ENCODE results near the gene USP4.
"Not testable (repeated sequence)": the region's sequence is repeated elsewhere in the genome, so short reads cannot be mapped to it uniquely, and the experiment has no call there.

USP4 gene

DNA sequence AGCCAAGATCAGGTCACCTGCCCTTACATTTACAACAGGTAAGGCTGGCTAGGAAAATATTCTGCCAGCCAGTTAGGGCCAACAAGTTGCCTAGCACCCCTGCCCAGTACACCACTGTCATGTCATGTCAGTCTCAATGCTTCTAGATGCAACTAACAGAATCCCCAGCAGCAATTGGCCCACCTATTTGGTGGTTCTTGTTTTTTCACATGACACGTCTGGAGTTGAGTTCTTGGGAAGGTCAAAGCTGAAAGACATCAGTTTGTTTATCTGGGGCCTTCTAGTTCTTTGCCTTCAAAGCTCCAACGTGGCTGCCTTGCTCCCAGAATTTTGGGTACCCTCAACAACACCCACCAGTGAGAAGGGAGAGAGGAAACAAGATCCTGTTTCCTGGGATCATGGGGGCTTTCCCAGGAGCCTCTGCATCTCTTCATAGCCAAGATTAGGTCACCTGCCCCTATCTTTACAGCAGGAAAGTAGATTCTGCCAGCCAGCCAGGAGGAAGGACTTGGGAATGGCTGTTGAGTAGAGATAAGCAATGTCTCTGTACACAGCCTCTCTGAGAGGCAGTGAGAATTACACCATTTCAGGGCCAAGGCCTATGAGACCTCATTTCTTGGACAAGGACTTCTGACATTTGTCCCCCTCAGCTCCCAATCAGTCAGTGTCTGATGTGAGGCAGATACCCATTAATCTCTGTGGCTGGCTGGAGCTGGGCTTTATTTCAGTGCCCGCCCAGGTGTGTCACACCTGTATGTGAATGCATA, 9.7 kb upstream of the USP4 start:
- no peak for DNase-seq

DNA sequence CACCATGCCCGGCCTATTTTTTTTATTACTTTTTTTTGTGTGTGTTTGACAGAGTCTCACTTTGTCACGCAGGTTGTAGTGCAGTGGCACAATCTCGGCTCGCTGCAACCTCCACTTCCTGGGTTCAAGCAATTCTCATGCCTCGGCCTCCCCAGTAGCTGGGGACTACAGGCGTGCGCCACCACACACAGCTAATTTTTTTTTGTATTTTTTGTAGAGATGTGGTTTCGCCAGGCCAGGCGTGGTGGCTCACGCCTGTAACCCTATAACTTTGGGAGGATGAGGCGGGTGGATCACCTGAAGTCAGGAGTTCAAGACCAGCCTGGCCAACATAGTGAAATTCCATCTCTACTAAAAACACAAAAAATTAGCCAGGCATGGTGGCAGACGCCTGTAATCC, 8.5 kb upstream of the USP4 start:
- DNase-seq, result not testable (repeated sequence)

DNA sequence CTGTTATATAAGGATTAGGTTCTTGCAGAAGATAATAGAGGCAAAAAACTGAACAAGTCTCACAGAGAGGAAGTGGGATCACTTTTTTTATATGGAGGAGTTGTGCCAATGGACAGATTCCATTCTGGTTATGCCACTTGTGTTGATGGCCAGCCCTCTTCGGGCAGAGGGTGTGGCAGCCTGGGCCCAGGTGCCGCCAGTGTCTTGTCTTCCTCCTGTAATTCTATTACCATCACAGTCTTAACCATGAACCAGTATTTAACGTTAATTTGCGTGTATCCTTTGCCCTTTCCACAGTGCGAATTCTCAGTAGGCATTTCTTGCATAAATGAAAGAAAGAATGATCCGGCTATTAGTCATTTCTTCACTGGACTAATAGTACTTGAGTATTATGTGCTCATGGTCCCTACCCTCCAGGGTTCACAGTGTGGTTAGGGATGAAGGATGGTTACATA, 7.0 kb upstream of the USP4 start:
- peak; percentile 68 for DNase-seq

DNA sequence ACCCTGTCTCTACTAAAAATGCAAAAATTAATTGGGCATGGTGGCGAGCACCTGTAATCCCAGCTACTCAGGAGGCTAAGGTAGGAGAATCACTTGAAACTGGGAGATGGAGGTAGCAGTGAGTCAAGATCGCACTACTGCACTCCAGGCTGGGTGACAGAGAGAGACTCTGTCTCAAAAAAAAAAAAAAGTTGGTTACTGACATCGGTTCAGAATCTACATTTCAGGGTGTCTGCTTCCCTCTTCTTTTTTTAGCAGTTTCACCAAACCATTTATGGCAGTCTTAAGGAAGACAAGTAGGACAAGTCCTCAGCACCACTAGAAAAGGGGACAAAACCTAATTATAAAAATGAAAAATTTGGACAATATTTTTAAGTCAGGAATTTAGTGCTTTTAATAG, 3.3 kb upstream of the USP4 start:
- DNase-seq, result no peak

DNA sequence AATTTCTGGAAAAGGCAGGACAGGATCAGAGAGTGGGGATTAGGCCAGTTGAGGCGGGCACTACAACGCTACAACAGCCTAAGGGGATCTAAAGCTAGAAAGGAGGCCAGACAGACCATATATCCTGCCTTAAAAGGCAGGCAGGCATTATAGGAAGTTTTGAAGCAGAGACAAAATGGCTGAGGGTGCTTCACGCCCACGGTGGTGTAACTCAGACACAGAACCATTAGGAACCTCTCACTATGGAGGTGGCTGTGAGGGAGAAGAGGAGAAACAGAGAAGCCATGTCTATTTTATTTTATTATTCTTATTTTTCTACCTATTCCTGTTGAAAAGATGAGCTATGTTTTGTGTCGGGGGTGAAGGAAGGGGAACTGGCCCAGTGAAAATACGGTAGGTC, 2.1 kb upstream of the USP4 start:
- DNase-seq, result no peak

DNA sequence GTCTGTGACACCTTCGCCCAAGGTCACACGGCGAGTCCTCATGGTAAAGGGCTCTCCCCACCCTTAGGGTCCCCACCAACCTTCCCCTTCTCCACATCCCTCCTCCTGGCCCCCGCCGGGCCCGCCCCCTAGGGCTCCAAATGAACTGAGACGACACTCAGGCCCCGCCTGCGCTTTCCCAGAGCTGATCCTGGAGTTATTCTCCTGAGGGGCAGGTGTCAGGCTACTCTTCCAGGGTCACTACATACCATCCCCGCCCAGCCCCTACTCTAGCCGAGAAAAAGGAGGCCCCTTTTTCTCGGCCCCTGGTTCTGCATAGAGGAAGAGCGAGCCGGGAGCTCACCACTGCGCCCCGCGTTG, 292 bp downstream of the USP4 start:
- DNase-seq, result no peak

DNA sequence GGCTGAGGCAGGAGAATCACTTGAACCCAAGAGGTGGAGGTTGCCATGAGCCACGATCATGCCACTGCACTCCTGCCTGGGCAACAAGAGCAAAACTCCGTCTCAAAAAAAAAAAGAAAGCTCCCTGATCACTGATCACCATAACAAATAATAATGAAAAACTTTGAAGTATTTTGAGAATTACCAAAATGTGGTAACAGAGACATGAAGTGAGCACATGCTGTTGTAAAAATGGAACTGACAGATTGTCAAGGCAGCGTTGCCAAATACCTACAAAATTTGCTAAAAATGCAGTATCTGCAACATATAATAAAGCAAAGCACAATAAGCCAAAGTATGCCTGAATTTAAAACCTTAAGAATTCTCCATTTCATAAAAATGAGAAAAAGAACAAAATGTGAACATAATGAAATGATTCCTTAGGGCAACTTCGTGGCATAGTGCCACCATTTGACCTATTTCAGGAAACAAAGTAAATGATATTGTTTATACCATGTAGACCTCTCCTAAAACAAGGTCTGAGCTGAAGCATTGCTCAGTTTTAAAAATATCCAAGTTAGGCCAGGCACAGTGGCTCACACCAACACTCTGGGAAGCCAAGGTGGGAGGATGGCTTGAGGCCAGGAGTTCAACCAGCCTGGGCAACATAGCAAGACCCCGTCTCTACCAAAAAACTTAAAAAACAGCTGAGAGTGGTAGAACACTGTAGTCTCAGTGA, 5.8 kb downstream of the USP4 start:
- no peak for DNase-seq

DNA sequence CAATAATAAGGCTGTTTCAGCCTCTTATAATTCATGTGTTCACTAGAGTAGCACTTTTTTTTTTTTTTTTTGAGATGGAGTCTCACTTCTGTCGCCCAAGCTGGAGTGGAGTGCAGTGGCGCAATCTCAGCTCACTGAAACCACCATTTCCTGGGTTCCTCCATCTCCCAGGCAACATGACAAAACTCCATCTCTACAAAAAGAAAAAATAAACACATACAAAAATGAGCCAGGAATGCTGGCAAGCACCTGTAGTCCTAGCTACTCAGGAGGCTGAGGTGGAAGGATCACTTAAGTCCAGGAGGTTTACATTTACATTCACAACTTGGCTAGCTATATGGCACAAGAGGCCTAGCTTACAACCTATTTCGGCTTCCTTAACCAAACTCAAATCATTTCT, 6.8 kb downstream of the USP4 start:
- DNase-seq, result no peak

DNA sequence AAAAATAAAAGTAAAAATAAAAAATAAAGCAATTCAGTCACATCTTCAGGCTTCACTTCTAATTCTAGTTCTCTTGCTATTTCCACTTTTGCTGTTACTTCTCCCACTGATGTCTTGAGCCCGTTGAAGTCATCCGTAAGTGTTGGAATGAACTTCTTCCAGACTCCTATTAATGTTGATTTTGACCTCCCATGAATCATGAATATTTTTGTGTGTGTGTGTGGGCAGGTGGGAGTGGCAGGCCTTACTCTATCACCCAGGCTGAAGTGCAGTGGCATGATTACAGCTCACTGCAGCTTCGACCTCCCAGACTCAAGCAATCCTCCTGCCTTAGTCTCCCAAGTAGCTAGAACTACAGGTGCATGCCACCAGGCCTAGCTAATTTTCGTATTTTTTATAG, 10.7 kb downstream of the USP4 start:
- no peak for DNase-seq

DNA sequence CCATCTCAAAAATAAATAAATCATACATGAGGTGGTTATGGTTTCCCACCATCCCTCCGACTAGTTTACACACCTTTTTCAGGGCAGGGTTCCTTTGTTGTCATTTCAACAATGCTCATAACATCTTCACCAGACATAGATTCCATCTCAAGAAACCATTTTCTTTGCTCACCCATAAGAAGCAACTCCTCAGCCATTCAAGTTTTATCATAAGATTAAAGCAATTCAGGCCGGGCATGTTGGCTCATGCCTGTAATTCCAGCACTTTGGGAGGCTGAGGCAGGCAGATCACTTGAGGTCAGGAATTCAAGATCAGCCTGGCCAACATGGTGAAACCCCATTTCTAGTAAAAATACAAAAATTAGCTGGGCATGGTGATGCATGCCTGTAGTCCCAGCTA, 11.5 kb downstream of the USP4 start:
- not testable (repeated sequence) for DNase-seq

DNA sequence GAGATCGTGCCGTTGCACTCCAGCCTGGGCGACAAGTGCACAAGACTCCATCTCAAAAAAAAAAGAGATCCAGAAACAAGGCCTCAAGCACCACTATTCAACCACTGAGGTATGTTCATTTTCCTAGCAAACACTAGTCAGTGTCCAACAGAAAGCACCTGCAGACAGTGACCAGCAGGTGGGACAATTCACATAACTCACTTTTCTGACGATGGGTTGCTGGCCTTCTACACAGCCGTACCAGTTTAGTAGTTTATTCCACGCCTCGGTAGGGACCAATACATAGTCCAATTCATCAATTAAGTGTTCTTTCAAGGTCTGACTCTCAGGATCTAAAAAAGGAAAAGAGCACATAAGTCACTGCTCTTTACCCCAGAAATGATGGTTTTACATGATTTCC, 12.4 kb downstream of the USP4 start:
- no peak for DNase-seq

DNA sequence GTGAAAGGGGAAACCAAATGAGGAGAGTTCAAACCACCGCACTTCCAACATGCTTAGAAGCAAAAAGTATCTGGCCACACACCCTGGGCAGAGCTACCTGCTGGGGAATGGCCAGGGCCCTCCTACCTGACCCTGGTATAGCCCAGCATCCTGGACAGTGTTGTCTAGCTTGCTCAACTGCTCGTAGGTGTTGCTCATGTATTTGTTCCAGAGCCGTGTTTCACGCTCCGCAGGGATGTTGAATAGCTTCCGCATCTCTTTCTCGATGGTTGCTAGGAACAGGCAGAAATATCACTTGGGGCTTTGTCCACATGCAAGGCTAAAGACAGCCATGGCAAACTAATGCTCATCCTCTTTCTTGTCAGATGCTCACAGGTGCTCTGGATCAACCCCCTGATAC, 15.1 kb downstream of the USP4 start:
- no peak for DNase-seq

DNA sequence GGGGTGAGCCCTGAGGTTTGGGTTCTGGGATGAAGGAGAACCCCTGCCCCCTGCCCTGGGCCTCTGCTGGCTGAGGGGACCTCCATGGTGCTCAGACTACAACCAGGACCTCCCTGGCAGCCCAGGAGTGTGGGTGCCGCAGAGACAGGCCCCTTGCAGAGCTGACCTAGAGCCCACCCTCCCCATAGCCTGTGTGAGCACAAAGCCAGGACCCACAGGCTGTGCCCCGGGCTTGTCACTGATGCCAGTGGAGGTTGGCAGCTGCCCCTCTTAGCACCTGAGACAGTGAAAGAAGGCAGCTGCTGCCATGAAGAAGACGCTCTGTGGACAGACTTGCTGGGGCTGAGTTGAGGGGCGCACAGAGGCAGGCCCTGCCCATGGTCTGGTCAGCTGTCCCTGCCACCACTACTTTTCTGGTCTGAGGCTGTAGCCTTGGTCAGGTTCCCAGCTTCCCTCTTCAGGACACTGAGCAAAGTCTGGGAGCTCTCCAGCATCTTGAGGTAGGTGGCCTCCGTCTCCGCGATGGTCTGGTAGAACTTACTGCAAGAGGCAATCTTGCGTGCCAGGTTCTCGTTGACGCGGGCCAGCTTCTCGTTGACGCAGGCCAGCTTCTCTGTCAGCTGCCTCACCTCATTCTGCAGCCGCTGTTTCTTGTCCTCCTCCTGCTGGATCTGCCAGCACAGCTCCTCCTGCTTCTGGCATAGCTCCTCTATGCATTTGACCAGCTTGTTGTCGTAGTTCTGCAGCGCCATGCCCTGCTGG, 23.0 kb downstream of the USP4 start:
- DNase-seq, result no peak

DNA sequence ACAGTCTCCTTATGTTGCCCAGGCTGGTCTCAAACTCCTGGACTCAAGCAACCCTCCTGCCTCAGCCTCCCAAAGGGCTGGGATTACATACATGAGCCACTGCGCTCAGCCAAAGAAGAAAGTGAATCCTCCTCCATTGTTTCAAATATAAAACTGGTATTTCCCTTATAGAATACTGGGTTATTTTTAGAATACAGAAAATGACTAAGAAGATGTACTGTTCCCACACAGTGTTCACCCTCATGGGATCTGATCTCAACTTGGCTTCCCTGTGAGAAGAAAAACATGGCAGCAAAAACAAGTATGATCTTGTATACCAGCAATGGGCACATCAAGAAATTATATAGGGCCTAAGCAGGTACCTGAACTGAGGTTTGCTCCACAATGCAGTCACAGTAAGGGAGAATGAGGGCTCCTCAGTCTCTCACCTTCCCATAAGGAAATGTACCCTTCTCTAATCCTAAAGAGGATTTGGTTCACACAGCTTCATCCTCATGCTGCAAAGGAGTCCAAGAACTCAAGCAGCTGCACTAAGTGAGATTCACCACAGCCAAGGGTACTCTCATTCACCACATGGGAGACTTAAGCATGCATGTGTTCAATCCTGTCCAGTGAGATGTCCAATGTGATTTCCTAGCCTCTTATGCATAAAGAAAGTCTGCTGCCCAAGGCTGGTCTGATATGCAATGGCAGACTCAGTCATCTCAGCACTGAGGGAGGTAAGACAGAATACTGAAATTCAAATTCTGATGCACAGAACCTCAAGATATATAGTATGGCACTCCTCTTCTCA, 25.8 kb downstream of the USP4 start:
- DNase-seq, result no peak

DNA sequence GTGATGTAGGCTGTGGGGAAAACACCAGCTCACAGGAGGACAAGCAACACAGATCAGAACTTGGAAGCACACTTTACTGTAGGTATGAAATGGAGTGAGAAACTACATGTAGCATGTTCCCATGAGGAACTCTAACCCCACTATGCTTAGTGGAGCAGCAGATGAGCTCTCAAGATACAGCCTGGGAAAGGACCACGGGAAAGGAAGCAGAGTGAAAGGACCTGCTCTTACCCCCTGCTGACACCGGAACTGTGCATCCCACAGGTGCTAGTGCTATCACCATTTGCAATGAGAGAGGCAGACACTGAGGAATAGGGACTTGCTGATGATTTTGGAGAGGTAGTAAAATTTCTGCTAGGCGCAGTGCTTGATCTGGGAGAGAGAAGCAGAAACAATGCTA, 28.6 kb downstream of the USP4 start:
- DNase-seq, result no peak

DNA sequence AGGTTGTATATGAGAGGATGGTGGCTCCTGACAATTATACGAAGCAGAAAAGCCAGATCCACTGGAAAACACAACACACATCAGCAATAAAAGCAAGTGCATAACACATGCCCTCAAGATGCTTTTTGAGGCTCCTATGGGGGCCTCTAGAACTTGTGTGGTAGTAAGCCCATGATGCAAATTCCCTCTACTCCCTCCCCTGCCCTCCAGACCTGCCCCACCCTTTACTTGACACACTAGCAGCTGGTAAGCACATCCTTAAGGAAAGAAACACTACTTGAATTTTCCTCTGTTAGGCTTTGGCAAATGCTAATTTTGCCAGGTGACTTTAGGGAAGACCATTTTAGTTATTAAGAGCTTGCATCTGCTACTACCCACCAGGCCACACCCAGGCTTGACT, 29.2 kb downstream of the USP4 start:
- DNase-seq, result no peak

DNA sequence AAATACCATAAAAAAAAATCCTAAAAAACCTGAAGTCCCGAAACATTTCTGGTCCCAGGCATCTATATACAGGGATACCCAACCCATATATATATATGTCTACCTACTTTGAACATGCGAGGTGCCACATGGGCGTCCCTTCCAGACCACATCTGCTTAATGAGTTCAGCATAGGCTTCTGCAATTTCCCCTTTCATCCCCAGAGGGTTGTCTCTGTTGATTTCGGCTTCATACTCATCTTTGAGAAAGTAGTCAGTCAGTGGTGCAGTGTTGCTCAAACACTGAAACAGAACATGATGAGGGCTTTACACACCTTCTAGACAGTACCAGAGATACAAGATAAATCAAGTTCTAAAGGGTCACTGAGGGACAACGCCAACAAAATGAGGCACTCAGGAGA, 34.2 kb downstream of the USP4 start:
- no peak for DNase-seq

DNA sequence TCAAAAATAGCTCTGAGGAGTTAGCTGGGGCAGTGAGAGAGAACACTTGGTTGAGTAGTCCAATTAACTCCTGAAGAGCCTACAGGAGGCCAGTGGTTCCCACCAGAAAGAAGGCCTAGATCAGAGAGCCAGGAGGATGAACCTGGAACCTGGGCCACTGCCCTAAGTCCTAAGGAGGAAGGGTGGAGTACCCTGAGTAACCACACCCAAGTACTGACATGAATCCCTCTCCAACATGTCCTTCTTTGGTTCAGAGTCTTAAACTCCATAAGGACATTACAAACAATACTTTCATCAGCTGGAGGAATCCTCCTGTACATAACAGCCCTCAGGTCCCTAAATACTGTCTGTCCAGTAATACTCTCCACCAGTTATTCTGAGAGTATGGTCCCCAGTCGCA, 37.2 kb downstream of the USP4 start:
- DNase-seq, result no peak

DNA sequence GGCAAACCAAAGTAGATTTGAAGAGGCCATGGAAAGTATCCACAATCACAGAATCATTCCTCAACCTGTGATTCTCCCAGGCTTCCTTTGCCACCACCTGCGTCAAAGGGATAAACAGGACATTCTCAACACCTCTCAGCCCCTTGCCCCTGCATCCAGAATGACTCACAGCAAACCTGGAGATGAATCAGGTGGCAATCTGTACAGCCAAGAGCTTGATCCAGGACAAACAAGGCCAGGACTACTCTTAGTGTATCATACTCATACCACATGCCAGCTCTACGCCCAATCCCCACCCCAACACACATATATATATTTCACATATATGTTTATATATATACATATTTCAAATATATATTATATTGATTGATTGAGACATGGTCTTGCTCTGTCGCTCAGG, 39.3 kb downstream of the USP4 start:
- DNase-seq, result no peak

DNA sequence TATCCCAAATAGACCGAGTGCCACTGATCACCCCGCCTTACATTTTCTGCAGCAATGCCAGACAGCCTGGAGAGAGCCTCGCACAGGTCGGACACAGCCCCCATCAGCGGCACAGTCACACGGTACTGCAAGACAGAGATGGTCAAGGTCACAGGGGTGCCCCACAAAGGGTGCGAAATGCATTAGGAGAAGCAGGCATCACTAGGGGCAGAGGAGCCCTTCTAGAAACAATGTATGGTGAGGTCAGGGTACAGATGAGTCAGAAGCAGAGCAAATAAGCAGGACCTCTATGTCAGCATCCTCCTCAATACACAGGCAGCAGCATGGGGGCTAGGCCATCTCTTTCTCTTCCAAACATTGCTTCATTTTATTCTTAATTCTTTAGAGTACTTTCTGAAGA, 41.3 kb downstream of the USP4 start:
- DNase-seq, result no peak

DNA sequence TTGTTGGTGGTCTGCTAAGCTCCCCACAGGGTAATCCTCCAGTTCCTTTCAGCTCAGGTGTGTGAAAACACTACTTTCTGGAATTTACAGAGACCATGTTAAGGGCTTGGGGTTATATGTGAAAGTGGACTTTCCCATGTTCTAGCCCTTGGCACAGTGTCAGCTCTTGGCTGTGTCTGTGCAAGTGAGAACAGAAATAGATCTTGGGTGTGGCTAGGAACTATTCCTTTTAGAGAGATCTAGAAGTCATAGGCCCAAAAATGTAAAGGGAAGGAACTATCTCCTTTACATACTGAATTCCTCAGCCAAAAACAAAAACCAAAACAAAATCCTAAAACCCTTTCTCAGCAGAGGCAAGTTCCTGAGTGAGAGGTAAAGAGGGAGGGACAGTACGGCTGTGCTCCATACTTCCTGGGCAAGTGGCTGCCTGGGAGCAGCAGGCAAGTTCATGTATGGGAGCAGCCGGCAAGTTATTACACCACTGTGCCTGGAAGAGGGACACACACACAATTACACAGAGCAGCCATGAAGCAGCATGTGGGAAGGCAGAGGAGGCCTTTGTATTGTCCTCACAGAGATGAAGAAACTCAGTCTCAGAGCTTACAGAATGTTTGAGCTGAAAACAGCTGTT, 43.0 kb downstream of the USP4 start:
- DNase-seq, result no peak

DNA sequence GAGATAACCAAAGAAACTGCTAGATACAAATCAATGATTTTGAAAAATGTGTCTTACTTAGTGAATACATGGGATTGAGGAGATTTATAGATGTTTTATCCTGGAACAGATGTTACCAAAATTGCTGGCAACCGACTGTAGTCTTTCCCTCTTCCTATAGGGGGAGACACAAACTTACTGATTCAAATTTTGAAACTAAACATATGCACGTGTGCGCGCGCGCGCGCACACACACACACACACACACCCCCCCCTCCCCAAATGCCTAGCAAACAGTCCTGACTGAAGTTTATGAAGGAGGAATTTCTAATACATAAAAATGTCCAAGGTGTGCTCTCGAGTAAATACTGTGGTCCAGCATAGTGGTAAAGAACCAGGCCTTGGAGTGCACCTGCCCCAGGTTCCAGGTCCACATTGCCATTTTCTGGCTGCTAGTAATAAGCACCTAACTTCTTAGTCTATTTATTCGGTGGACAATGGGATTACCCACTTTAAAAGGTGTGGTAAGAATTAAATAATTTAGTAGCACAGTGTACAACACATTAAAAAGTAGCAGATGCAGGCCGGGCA, 44.3 kb downstream of the USP4 start:
- peak; percentile 29 for DNase-seq
